SHP77 treated with DMSO at 0.1 percent for 48 hours (cell line): ENCODE measurements around the gene PCOLCE2.
"Not testable (repeated sequence)": the region's sequence is repeated elsewhere in the genome, so short reads cannot be mapped to it uniquely, and the experiment has no call there.

Experiments used
- DNase-seq: peaks from one replicate; lab custom pipeline; 2025; lab: John Stamatoyannopoulos, UW

The PCOLCE2 gene

DNA sequence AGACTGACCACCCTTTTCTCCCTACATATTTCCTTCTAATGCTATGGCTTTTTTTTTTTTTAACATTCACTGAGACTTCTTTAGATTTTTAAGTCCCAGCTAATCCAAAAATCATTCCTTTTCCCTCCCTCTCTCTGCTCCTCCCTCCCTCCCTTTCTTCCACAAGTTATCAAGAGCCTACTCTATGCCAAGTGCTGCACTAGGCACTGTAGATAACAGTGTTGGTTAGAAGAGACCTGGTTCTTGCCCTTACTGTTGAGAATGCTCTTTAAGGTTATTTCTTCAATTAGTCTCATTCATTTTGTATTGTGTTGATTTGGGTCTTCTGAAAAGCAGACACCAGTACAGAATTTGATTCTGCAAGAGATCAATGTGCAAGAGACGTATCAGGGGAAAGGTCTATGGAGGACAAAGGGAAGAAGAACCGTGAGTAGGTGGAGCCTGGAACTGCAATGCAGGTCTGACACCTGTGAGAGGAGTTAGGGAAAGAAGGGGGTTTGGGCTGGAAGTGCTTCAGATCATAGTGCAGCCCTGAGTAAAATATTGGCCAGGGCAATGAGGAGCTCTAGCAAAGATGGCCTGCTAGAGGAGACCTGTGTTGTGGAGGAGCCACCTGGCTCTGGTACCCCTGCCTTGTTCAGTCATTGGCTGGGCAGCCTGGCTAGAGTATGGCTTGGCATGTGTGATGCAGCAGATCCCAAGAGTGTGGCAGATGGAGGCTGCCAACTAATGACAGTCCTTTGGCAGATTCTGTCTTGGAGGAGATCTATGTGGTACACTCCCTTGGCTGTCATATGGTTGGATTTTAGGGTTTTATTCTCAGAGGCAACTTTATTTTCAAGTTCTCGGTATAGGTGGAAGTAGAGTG, 9.7 kb upstream of the PCOLCE2 start:
- DNase-seq = no peak

DNA sequence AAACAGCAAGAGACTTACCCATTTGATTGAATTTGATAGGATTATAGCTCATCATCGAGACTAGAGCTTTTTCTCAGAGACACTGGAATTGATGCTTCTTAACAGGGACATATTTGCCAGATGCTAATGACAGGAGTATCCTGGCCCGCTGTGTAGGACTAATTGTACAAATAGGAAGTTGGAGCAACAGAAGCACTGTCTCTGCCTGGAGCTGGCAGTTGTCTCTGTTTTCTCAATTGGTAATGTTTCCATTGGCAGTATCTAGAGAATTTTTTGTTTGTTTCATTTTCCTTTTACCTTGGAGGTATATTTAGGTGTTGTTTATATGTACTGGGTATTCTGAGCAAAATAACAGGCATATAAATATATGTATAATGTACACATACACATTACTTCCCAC, 8.9 kb upstream of the PCOLCE2 start:
- no peak for DNase-seq

DNA sequence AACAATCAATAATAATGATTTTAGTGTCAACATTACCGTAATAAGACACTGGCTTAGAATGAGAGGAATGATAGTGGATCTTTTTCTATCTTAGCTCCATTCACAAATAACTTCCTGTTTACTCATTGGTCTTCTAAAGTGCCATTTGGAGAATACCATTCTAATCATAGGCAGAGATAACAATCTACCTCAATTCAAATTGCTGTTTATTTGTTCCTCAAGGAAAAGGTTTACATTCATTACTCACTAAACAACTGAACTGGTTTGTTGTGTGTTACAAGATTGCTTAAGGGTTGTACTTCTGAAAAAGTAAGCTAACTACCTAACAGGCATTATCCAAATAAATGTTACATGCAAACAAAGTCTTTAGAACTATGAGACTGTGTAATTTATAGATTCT, 8.1 kb upstream of the PCOLCE2 start:
- no peak for DNase-seq

DNA sequence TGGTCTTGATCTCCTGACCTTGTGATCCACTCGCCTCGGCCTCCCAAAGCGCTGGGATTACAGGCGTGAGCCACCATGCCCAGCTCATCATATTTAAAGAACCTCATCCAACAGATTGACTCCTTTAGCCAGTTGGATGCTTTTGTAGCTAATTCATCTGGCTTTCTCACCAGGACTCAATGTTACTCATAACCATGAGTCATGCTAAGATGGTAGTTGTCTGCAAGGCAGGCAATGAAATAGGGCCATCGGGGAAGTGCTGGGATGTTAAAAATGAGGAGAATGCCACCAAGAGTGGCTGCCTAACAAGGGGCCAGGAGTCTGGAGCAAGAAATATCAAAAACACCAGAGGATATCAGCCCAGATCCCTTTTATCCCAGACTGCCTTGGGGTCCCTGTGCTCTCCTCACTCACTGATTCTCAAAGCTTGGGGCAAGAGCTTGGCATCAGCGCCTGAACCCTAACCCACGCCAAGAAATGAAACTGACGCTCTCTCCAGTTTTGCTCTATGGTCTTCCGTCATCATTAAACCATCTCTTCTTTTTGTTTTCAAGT, 7.4 kb upstream of the PCOLCE2 start:
- no peak for DNase-seq

- no peak for DNase-seq
Measured at GRCh38 chr3:142894493-142894892, 5.6 kb upstream of the PCOLCE2 start.

DNA sequence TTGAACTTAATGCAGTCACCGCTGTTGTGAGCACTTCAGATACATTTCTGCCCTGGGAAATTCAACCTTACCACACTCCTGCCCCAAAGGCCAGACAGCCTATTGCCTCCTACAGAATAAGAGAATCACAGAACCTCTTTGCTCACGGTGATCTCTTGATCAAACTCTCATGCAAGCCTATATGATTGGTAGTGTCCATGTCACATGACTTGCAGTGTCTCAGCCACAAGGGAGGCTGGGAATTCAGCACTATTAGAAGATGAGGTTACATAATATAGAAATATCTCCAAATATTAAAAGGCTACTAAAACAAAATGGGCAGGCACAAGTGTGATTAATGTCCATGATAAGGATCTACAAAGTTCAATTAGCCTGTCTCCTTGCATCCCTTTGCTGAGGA, 3.8 kb upstream of the PCOLCE2 start:
- no peak for DNase-seq

DNA sequence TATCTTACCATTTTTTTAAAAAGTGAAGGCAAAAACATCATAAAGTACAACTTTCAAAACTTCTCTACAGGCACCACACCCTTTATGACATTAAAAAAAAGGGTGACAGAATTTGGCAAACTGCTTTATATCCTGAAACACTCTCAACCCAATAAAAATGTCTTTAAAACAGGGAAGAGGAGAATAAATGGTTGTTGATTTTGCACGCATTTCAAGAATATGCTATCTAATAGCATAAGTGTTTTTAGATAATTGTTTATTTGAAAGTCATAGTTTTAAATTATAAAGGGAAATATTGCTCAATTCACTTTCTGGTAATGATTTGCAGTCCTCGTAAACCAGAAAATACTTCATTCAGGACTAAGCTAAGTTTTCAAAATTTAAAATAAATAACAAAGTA, 1.7 kb upstream of the PCOLCE2 start:
- no peak for DNase-seq

GRCh38 chr3:142889212-142890014, 530 bp upstream of the PCOLCE2 start:
- no peak for DNase-seq

DNA sequence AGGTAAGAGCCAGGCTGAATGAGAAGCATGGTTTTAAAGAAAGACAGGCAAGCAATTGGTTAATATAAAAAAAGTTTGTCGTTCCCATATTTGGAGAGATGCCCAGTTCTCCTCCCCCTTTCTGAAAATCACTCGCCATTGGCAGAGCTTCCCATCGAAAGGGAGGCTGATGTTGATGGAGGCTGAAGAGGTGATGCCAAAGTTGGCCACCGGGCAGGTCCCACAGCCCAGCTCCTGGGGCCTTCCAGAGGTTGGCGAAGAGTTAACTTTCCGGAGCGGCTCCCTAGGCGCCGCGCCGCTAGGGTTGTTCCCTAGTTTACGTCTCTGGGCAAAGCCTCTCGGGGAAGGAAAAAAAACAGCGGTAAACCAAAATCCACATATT, 793 bp downstream of the PCOLCE2 start:
- DNase-seq = no peak

DNA sequence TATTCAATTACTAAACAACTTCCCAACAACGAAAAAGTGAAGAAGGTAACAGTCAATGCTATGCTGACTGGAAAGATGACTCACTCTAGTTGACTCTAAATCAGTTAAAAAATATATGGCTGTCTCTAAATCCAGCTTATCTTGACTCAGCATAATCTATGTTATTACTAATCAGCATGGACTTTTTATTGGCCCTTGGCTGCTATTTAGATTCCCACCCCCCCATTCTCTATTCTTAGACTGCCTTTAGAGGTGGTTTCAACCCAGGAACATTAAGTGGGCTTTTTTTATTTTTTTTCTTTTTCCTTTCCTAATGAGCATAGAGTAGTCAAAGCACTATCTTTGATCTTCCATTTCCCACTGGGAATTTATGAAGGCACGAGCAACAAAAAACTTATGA, 1.9 kb downstream of the PCOLCE2 start:
- DNase-seq = no peak

DNA sequence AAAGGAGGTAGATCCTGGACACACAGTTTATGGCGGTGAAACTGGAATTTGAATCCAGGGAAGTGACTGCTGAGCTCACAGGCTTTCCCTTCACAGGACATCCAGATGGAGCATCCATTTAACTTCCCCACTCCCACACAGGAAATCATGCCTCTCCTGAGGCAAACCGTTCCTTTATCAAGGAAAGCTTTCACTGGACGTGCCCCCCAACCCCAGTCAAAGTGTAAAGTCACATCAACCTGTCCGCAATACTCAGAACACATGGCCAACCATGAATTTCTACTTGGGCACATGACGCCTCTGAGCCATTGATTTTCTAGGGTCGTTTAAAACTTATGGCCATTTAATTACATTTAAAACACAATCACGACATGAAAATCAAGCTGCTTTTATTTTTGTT, 2.9 kb downstream of the PCOLCE2 start:
- no peak for DNase-seq

DNA sequence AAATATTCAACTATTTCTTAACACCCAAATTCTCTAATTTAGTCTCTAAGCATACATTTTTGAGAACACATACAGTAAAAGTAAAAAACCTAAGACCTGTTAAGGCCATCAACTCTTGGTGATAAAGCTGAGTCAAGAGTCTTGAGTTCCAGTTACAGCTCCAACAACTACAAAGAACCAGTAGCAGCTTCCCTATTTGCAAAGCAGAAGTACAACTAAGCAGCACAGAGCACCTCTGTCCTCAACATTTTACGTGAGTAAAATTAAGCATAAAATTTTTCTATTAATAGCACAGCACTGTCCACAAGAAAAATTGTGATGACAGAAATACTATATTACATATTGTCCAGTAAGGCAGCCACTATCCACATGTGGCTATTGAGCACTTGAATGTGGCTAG, 4.4 kb downstream of the PCOLCE2 start:
- DNase-seq = no peak

DNA sequence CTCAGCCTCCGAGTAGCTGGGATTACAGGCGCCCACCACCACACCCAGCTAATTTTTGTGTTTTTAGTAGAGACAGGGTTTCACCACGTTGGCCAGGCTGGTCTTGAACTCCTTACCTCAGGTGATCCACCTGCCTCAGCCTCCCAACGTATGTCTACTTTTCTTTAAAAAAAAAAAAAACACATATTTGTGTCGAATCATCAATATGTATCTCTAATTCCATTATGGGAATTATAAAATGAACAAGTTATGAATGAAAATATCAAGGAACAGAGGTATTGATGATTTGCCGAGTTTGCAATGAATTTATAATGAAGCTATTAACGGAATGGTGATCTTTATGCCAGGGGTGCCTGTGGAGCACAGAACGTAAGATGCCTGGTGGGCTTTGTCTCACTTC, 5.3 kb downstream of the PCOLCE2 start:
- DNase-seq = not testable (repeated sequence)

DNA sequence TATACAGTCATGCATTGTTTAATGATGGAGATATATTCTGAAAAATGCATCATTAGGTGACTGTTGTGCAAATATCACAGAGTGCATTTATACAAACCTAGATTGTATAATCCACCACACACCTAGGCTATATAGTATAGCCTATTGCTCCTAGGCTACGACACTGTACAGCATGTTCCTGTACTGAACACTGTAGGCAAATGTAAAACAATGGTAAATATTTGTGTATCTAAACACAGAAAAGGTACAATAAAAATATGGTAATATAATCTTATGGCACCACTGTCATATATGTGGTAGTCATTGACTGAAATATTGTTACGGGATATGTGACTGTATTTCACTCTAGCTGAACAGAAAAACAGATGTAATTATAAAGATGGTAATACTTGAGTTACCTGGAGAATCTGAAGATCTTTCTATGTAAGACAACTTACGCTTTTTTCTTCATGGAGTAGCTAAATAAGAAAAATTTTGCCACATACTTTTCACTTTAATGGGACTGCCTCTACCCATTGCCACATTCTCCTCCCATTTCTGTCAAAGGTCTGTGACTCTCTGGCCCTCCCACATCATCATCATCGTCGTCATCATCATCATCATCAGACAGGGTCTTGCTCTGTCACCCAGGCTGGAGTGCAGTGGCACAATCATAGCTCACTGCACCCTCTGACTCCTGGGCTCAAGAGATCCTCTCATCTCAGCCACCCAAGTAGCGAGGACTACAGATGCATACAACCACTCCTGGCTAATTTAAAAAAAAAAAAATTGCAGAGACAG, 7.2 kb downstream of the PCOLCE2 start:
- DNase-seq = no peak

DNA sequence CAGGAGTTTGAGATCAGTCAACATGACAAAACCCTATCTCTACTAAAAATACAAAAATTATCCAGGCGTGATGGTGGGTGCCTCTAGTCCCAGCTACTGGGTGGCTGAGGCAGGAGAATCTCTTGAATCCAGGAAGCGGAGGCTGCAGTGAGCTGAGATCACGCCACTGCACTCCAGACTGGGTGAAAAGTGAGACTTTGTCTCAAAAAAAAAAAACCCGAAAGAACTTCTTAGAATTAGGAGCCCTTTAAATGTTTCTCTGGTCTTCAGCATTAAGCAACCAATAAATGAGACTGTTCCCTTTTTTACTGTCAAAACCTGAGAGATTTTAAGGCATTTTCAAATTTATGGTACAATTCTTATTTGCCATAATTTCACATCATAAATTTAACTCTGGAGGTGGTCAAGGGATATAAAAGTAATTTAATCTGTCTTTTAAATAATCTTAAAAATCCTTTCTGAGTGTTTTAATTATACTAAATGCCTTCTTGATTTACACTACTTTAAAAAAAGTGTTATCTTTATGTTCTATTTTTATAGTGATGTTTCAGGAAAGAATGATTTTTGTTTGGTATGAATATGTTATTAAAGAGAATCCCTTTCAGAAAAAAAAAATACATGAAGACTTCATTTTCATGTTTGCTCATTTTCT, 10.1 kb downstream of the PCOLCE2 start:
- DNase-seq = no peak

DNA sequence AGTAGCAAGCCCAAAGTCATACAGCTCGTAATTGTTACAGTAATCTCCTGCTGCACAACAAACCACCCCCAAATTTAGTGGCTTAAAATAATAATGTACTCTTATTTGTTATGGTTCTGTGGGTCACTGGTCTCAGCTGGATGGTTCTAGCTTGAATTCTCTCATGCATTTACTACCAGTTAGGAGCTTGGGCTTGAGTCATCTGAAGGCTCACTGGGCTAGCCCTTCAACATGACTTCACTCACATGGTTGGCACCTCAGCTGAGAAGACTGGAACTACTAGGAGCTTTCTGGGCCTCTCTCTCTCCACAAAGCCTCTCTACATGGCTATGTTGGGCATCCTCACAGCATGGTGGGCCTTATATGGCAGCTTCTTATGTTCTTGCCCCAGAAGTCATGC, 12.5 kb downstream of the PCOLCE2 start:
- no peak for DNase-seq

GRCh38 chr3:142875583-142876207, 13.2 kb downstream of the PCOLCE2 start:
- no peak for DNase-seq

DNA sequence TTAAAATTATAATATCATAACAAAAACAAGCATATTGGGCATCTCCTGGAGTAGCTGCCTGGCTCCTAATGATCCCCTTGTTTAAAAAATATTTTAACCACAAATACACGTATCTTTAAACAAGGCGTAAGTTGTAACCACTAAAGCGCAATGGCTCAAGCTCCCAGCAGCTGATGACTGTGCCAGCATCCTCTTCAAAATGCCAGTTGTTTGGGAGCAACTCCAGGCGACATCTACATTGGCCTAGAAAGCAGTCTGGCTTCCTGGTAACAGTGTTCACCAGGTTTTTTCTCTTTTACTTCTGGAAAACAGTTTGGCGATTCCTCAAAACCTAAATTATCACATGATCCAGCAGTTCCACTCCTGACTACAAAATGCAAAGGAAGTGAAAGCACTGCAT, 13.8 kb downstream of the PCOLCE2 start:
- no peak for DNase-seq

DNA sequence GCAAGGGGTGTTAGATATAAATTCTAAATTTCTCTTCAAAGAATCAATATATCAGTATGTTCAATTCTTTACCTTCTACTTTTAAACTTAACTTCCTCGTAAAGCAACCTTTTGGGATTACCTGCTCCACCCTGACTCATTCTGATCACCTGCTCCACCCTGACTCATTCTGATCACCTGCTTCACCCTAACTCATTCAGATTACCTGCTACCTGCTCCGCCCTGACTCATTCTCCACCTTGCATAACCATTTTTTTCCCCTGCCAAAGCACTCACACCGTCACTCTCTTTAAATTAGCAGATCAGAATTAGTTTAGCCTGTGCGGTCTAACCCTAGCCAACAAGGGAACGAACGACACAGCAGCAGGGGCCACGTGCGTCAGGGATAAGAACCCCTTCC, 20.5 kb downstream of the PCOLCE2 start:
- DNase-seq = not testable (repeated sequence)

DNA sequence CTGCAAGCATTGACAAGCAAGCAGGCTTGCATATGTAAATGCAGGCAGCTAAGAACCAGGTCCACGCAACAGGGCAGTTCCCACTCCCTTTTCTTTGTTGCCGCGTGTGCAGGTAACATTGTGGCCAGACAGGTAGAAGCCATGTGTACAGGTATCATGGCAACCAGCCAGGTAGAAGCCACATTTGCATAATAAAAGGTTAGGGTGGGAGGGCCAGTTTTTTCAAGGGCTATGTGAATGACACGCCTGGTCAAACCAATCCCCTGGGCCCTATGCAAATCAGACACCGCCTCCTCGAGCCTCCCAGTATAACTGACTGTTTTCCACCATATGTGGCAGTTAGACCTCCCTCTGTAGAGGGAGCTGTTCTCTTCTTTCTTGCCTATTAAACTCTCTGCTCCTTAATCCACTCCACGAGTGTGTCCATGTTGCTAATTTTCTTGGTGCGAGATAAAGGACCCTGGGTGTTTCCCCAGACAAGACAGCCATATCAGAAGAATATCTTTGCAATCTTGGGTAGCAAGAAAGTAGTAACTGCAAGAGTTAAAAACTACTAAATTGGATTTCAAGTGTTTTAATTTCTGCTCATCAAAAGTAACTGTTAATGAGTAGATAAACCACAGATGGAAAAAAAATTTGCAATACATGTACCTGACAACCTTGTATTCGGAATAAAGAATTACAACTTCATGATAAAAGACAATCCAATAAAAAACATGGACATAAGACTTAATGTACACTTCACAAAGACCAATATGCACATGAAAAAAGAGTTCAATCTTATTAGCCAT, 21.8 kb downstream of the PCOLCE2 start:
- DNase-seq = no peak
